IMR-90 (cell line): Measurements from ENCODE around the gene LYPD4.

Experiments used
- BHLHE40 ChIP-seq: fragments of 150-350 bp; IDR thresholded peaks from 2 replicates; pipeline ENCODE4 v1.6.1; 2016; ENCODE audit warnings: mild to moderate bottlenecking, low read depth, low read length
- CEBPB ChIP-seq: IDR thresholded peaks from 2 replicates; pipeline ENCODE4 v1.6.1; 2012; ENCODE audit warnings: low read depth, low read length, improper control_type of control experiment
- CTCF ChIP-seq: conservative IDR thresholded peaks from 2 replicates; pipeline ENCODE4 v1.5.1; 2012; ENCODE audit warnings: mild to moderate bottlenecking, low read depth, low read length, improper control_type of control experiment
- MAFK ChIP-seq: IDR thresholded peaks from 2 replicates; pipeline ENCODE4 v1.6.1; 2012; ENCODE audit warnings: low read depth, low read length, improper control_type of control experiment
- MAZ ChIP-seq: IDR thresholded peaks from 2 replicates; pipeline ENCODE4 v1.6.1; 2012; ENCODE audit warnings: low read depth, mild to moderate bottlenecking, low read length, improper control_type of control experiment, moderate library complexity, borderline replicate concordance
- NFE2L2 ChIP-seq: fragments of 150-350 bp; IDR thresholded peaks from 2 replicates; pipeline ENCODE4 v1.6.1; 2016; ENCODE audit warnings: low read depth, mild to moderate bottlenecking, low read length
- POLR2A ChIP-seq: IDR thresholded peaks from 2 replicates; pipeline ENCODE4 v1.6.1; 2012; ENCODE audit warnings: mild to moderate bottlenecking, low read depth, low read length
- RCOR1 ChIP-seq: IDR thresholded peaks from 2 replicates; pipeline ENCODE4 v1.6.1; 2012; ENCODE audit warnings: mild to moderate bottlenecking, low read length, improper control_type of control experiment; ENCODE audit not compliant: insufficient replicate concordance
- RFX5 ChIP-seq: IDR thresholded peaks from 2 replicates; pipeline ENCODE4 v1.8.0; 2012; ENCODE audit warnings: low read depth, mild to moderate bottlenecking, low read length, moderate library complexity
- TF ChIP-seq, protein P1 (sequence below): fragments of 150-350 bp; IDR thresholded peaks from 2 replicates; pipeline ENCODE4 v1.6.1; 2017; ENCODE audit warnings: mild to moderate bottlenecking, antibody characterized with exemption, low read length, low read depth

DNA sequence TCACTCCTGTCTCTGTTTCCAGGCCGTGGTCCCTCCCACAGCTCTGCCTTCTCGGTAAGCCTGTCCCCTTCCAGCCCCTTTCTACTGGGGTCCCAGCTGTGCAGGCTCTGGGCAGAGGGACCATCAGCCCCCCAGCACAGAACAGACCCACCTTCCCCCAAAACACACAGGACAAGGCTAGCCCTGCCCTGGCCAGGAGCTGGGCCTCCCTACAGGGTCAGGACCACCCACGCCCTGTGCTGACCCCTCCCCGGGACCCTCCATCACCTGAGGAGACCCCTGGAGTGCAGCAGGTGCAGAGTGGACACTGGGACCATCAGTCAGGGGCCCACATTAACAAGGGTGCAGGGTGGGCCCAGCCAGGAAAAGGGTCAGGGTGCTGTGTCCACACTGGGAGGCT lies 34.2 kb downstream of the LYPD4 start:
- TF ChIP-seq POLR2A (no peak), MAZ (no peak), CTCF (no peak), BHLHE40 (no peak), RFX5 (no peak), CEBPB (no peak), NFE2L2 (no peak), RCOR1 (no peak), MAFK (no peak)
- TF ChIP-seq, protein P1, sequence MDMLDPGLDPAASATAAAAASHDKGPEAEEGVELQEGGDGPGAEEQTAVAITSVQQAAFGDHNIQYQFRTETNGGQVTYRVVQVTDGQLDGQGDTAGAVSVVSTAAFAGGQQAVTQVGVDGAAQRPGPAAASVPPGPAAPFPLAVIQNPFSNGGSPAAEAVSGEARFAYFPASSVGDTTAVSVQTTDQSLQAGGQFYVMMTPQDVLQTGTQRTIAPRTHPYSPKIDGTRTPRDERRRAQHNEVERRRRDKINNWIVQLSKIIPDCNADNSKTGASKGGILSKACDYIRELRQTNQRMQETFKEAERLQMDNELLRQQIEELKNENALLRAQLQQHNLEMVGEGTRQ: no peak
